GM15510 (cell line): ENCODE results near the gene NSG1.

Experiments
- POLR2A ChIP-seq: IDR thresholded peaks from 3 replicates; pipeline ENCODE4 v1.6.1; 2011; ENCODE audit warnings: borderline replicate concordance; ENCODE audit not compliant: insufficient read length; ENCODE audit errors: extremely low read depth

Gene NSG1, protein sequence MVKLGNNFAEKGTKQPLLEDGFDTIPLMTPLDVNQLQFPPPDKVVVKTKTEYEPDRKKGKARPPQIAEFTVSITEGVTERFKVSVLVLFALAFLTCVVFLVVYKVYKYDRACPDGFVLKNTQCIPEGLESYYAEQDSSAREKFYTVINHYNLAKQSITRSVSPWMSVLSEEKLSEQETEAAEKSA

GRCh38 chr4:4386736-4387392, at the start of gene NSG1:
NSG1 (plus strand) TSS chr4:4387102; CDS start chr4:4387630, 528 bp downstream.
- no peak for TF ChIP-seq POLR2A

- no peak for TF ChIP-seq POLR2A
Measured at GRCh38 chr4:4338210-4339001, 48.5 kb upstream of the NSG1 start.

- no peak for TF ChIP-seq POLR2A
Measured at GRCh38 chr4:4339504-4340085, 47.3 kb upstream of the NSG1 start.

DNA sequence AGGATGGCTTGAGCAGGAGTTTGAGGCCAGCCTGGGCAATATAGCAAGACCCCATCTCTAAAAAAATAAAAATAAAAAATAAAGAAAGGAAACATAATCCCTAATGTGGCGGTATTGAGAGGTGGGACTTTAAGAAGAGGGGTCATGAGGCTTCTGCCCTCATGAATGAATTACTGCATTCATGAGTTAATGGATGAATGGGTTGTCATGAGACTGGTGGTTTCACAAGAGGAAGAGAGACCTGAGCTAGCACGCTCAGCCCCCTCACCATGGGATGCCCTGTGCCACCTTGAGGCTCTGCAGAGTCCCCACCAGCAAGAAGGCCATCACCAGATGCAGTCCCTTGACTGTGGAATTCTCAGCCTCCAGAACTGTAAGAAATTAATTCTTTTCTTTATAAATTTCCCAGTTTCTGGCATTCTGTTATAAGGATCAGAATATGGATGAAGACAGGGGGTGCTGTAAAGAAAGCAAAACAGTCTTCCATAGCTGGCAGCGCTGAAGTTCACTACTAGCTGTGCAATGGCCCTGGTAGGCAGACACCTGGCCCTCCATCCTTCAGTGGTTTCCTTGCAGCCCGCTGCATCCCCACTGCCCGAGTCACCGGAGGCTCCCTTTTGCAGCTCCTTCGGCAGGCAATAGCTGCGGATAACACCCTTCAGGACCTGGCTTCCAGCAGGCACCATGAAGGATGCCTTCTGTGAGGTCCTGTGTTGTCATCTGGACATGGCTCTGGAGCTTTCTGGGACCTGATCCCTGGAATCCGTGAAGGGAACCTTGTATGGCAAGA, 44.8 kb upstream of the NSG1 start:
- no peak for TF ChIP-seq POLR2A

GRCh38 chr4:4343038-4343437, 43.9 kb upstream of the NSG1 start:
- no peak for TF ChIP-seq POLR2A

DNA sequence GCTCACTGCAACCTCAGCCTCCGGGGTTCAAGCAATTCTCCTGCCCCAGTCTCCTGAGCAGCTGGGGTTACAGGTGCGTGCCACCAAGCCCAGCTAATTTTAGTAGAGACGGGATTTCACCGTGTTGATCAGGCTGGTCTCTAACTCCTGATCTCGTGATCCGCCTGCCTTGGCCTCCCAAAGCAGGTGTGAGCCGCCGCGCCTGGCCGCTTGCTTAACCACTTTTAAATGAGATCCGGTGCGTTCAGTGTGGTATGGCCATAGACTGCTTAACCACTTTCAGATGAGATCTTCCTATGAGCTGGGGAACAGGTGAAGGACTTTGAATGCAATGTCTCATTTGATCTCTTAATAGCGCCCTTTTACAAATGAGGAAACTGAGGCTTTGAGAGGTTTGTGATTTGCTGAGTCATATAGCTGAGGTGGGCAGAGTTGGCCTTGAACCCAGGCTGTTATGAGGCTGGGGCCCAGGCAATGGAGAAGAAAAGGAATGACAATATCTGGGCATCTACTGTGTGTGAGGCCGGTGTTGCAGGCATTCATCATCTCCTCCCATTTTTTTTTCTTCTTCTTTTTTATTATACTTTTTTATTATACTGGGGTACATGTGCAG, 41.9 kb upstream of the NSG1 start:
- no peak for TF ChIP-seq POLR2A

- TF ChIP-seq POLR2A, result no peak
Measured at GRCh38 chr4:4347585-4347984, 39.3 kb upstream of the NSG1 start.

DNA sequence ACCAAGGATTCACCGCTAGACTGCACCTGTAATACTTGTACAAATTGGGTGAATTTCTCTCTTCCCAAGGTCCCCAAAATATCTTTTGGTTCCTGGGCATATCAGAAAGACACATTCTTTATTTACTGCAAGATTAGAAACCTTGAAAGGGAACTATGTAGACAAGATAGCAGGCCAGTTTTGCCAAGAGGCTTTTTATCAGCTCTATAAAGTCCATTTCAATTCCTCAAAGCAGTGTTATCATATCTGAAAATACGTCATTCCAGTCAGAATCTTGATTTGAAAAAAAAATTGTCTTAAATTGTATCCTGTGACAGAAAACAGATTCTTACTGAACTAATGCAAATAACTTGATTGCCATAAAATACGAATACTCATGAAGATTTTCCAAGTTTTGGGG, 37.0 kb upstream of the NSG1 start:
- no peak for TF ChIP-seq POLR2A

- TF ChIP-seq POLR2A, result no peak
Measured at GRCh38 chr4:4350909-4351308, 36.0 kb upstream of the NSG1 start.

GRCh38 chr4:4355302-4355701, 31.6 kb upstream of the NSG1 start:
- no peak for TF ChIP-seq POLR2A

DNA sequence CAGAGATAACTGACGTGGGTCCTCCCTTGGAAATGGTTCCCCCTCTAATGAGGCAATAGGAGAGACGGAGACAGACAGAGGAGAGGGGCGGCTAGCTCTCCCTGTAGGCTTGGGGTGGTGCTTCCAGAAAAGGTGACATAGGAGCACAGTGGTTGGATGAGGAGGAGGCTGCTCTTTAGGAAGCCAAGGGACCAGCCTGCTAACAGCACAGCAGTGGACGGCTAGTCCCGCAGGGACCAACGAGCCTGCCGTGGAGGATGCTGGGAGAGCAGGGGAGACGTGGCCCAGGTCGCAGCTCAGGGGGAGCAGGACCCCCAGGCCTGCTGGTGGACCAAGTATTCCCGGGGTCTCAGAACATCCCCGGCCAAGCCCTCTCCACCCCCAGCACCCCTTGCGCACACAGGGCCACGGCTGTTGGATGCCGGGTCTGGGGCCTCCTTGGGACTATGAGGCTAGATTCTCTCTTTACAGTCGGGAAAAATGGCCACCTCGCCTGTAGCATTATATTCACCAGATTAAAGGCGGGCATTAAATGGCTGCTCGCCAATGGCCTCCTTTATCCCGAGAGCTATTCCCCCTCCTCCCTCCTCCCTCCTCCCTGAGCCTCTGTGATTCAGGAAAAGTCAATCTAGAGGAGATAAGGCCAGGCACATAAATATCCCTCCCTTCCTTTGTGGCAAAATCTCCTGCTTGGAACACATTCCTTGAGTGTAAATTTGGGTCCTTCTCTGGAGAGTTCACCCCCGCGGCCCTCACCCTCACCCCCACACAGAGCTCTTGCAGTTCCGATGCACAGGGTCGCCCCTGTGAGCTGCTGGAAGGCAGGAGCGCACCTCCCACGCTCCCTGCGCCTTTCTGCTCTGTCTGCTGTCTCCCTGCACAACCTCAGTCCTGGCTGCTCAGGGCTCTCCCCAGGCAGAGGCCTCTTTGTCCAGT, 30.5 kb upstream of the NSG1 start:
- no peak for TF ChIP-seq POLR2A

- no peak for TF ChIP-seq POLR2A
Measured at GRCh38 chr4:4358093-4358854, 28.6 kb upstream of the NSG1 start.

- no peak for TF ChIP-seq POLR2A
Measured at GRCh38 chr4:4361883-4362282, 25.0 kb upstream of the NSG1 start.

- TF ChIP-seq POLR2A, result no peak
Measured at GRCh38 chr4:4362991-4363697, 23.8 kb upstream of the NSG1 start.
